Smooth muscle cell (in vitro differentiated cells): ENCODE data around the gene OARD1. TPM values are rescaled to one million over a fixed set of nuclear protein-coding genes. Genes with fewer than 3 reads are reported as not detected.

ENCODE experiments used
- DNase-seq: peaks from one replicate; lab custom pipeline; 2025; ENCODE audit not compliant: unreplicated experiment; lab: John Stamatoyannopoulos, UW
- H2AFZ ChIP-seq: fragments of 200-600 bp; sonication (generic); 2 replicates; pipeline ENCODE4 v1.6.0; 2016; ENCODE audit warnings: antibody characterized with exemption, low read depth, mild to moderate bottlenecking
- H3F3A ChIP-seq: fragments of 200-600 bp; sonication (generic); 2 replicates; pipeline ENCODE4 v1.6.0; 2017; ENCODE audit warnings: antibody characterized with exemption, low read depth
- H3K27ac ChIP-seq: fragments of 200-600 bp; sonication (generic); 2 replicates; pipeline ENCODE4 v1.5.1; 2016; ENCODE audit warnings: low read depth, mild to moderate bottlenecking
- H3K27me3 ChIP-seq: fragments of 200-600 bp; sonication (generic); 2 replicates; pipeline ENCODE4 v1.6.1; 2016; ENCODE audit warnings: low read depth, mild to moderate bottlenecking
- H3K36me3 ChIP-seq: fragments of 200-600 bp; sonication (generic); 2 replicates; pipeline ENCODE4 v1.5.1; 2016; ENCODE audit warnings: low read depth
- H3K4me1 ChIP-seq: fragments of 200-600 bp; sonication (generic); 2 replicates; pipeline ENCODE4 v1.5.1; 2016; ENCODE audit warnings: low read depth
- H3K4me2 ChIP-seq: fragments of 200-600 bp; sonication (generic); 2 replicates; pipeline ENCODE4 v1.6.0; 2016; ENCODE audit warnings: mild to moderate bottlenecking
- H3K4me3 ChIP-seq: fragments of 200-600 bp; sonication (generic); 2 replicates; pipeline ENCODE4 v1.5.1; 2016; ENCODE audit warnings: mild to moderate bottlenecking
- H3K79me2 ChIP-seq: fragments of 200-600 bp; sonication (generic); 2 replicates; pipeline ENCODE4 v1.6.0; 2016; ENCODE audit warnings: low read depth, mild to moderate bottlenecking
- H3K9ac ChIP-seq: fragments of 200-600 bp; sonication (generic); 2 replicates; pipeline ENCODE4 v1.6.0; 2016; ENCODE audit warnings: low read depth
- H3K9me3 ChIP-seq: fragments of 200-600 bp; sonication (generic); replicated peaks from 2 replicates; pipeline ENCODE4 v1.5.1; 2016; ENCODE audit warnings: low read depth
- H4K20me1 ChIP-seq: fragments of 200-600 bp; sonication (generic); 2 replicates; pipeline ENCODE4 v1.6.0; 2016; ENCODE audit warnings: low read depth
- WGBS: methylation state at CpG from one replicate; pipeline ENCODE4 v1.1.7; 2016; ENCODE audit warnings: low lambda C conversion rate; 5-methylcytosine and 5-hydroxymethylcytosine counted together
- polyA plus RNA-seq: library from polyadenylated mRNA; unstranded; fragments of >200 nt; fragmentation: Nextera tagmentation; extraction: Ambion mirVana; gene quantifications from 2 replicates; pipeline ENCODE4 v1.2.1, GENCODE V29; 2016
- total RNA-seq: library from RNA; depleted of rRNA; stranded (reverse); fragments of >200 nt; gene quantifications from 2 replicates; pipeline ENCODE4 v1.2.3, GENCODE V29; 2014
- TF ChIP-seq, protein P1 (sequence below): fragments of 200-600 bp; sonication (generic); IDR thresholded peaks from 2 replicates; pipeline ENCODE4 v1.5.1; 2017; ENCODE audit warnings: borderline replicate concordance, mild to moderate bottlenecking, antibody characterized with exemption; ENCODE audit not compliant: insufficient read depth, poor library complexity, severe bottlenecking

Gene OARD1
- total and polyA plus RNA-seq, 2 experiments from 2014 or later = 15.0 to 21.2 TPM

DNA sequence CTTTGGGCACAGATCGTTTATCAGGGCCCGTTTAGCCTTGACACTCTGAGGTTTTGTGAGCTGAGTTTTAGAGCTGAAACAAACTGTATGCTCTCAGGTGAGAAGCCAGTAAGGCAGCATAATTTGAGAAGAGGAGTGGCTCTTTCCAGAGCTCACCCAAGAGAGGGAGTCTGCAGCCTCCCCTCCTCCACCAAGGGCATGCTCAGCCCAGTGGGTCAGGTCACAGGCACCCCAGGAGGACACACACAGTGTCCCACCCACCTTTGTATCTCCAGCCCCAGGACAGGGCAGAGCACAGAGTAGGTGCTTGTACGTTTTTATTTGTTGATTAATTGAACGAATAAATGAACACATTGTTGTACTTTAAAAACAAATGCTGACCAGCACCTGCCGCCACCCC, 26.5 kb downstream of the OARD1 start:
- TF ChIP-seq, protein P1, sequence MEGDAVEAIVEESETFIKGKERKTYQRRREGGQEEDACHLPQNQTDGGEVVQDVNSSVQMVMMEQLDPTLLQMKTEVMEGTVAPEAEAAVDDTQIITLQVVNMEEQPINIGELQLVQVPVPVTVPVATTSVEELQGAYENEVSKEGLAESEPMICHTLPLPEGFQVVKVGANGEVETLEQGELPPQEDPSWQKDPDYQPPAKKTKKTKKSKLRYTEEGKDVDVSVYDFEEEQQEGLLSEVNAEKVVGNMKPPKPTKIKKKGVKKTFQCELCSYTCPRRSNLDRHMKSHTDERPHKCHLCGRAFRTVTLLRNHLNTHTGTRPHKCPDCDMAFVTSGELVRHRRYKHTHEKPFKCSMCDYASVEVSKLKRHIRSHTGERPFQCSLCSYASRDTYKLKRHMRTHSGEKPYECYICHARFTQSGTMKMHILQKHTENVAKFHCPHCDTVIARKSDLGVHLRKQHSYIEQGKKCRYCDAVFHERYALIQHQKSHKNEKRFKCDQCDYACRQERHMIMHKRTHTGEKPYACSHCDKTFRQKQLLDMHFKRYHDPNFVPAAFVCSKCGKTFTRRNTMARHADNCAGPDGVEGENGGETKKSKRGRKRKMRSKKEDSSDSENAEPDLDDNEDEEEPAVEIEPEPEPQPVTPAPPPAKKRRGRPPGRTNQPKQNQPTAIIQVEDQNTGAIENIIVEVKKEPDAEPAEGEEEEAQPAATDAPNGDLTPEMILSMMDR = no peak
- no peaks in the 10 kb centered on the region for H3K27me3 ChIP-seq
- peaks cover 3% of the 10 kb centered on the region for H3F3A ChIP-seq
- no peak overlapping the region for H3K9ac ChIP-seq
- no peak overlapping the region for H3K27ac ChIP-seq
- no peak overlapping the region for H2AFZ ChIP-seq
- peaks cover 3% of the 10 kb centered on the region for H3K4me1 ChIP-seq
- no peak overlapping the region for H3K4me3 ChIP-seq
- no peak for DNase-seq
- H3K9me3 ChIP-seq = no peaks in the 10 kb centered on the region
- WGBS = 86% methylated on average over 5 of the region's 5 CpGs
- H3K79me2 ChIP-seq = no peaks in the 10 kb centered on the region
- no peaks in the 10 kb centered on the region for H4K20me1 ChIP-seq
- H3K4me2 ChIP-seq = no peak overlapping the region
- no peaks in the 10 kb centered on the region for H3K36me3 ChIP-seq

GRCh38 chr6:41043151-41043550, 29.0 kb downstream of the OARD1 start:
- H3K9me3 ChIP-seq = no peaks in the 10 kb centered on the region
- H3K4me3 ChIP-seq = no peak overlapping the region
- H3K9ac ChIP-seq = no peak overlapping the region
- DNase-seq = no peak
- 95% methylated on average over 3 of the region's 3 CpGs for WGBS
- no peaks in the 10 kb centered on the region for H3K36me3 ChIP-seq
- no peaks in the 10 kb centered on the region for H3K79me2 ChIP-seq
- H2AFZ ChIP-seq = no peak overlapping the region
- H3K27ac ChIP-seq = no peak overlapping the region
- no peak overlapping the region for H3K4me2 ChIP-seq
- H3K4me1 ChIP-seq = no peaks in the 10 kb centered on the region
- TF ChIP-seq, protein P1 = no peak
- no peaks in the 10 kb centered on the region for H3F3A ChIP-seq
- no peaks in the 10 kb centered on the region for H3K27me3 ChIP-seq
- no peaks in the 10 kb centered on the region for H4K20me1 ChIP-seq

GRCh38 chr6:41042226-41043055, 29.7 kb downstream of the OARD1 start, which contains the start of gene TSPO2:
Gene TSPO2 (plus strand): TSS chr6:41042467. CDS start chr6:41042986, 519 bp downstream.
- 84% methylated on average over 10 of the region's 10 CpGs for WGBS
- TF ChIP-seq, protein P1 = no peak

GRCh38 chr6:41040940-41041536, 31.1 kb downstream of the OARD1 start:
- Histone ChIP-seq H3K9me3 (no peaks in the 10 kb centered on the region), H2AFZ (no peak overlapping the region), H3K36me3 (no peaks in the 10 kb centered on the region), H3K9ac (no peak overlapping the region), H3K27ac (no peak overlapping the region), H3K79me2 (no peaks in the 10 kb centered on the region), H3F3A (no peaks in the 10 kb centered on the region), H4K20me1 (no peaks in the 10 kb centered on the region), H3K4me1 (no peaks in the 10 kb centered on the region), H3K4me3 (no peak overlapping the region), H3K27me3 (no peaks in the 10 kb centered on the region), H3K4me2 (no peak overlapping the region)
- 100% methylated on average over 1 of the region's 1 CpG for WGBS
- TF ChIP-seq, protein P1 = no peak
- no peak for DNase-seq

More at GRCh38 chr6:41042226-41043055, 29.7 kb downstream of the OARD1 start, which contains the start of gene TSPO2:
- Histone ChIP-seq H3K36me3 (no peaks in the 10 kb centered on the region), H3K4me2 (no peak within 1 kb of the TSS), H2AFZ (no peak within 1 kb of the TSS), H3K79me2 (no peaks in the 10 kb centered on the region), H4K20me1 (no peaks in the 10 kb centered on the region), H3K27ac (no peak within 1 kb of the TSS), H3F3A (no peaks in the 10 kb centered on the region), H3K27me3 (no peaks in the 10 kb centered on the region), H3K9ac (no peak within 1 kb of the TSS), H3K9me3 (no peaks in the 10 kb centered on the region), H3K4me1 (no peaks in the 10 kb centered on the region), H3K4me3 (no peak within 1 kb of the TSS)
- no peak for DNase-seq
